GM23338 (cell line): ENCODE results near the gene CARMIL1. TPM values are rescaled to one million over a fixed set of nuclear protein-coding genes. Genes with fewer than 3 reads are reported as not detected.

Experiments used
- ATAC-seq: fragments of 200-7000 bp; cut with Tn5 transposase; 3 replicates; pipeline ENCODE4 v1.9.1; 2020
- DNase-seq: peaks from one replicate; pipeline ENCODE4 v3.0.0-alpha.2; 2015; ENCODE audit warnings: low spot score
- H2AFZ ChIP-seq: fragments of 200-600 bp; sonication (generic); 2 replicates; pipeline ENCODE4 v1.8.0; 2016; ENCODE audit warnings: antibody characterized with exemption, mild to moderate bottlenecking, moderate library complexity
- H3F3A ChIP-seq: fragments of 200-600 bp; sonication (generic); replicated peaks from 2 replicates; pipeline ENCODE4 v1.8.0; 2017; ENCODE audit warnings: antibody characterized with exemption, mixed run types, low read depth
- H3K27ac ChIP-seq: fragments of 200-600 bp; sonication (generic); 2 replicates; pipeline ENCODE4 v1.6.1; 2016; ENCODE audit warnings: low read depth
- H3K27me3 ChIP-seq: fragments of 200-600 bp; sonication (generic); 2 replicates; pipeline ENCODE4 v1.8.0; 2016; ENCODE audit warnings: mild to moderate bottlenecking, mixed run types, moderate library complexity; ENCODE audit not compliant: insufficient read depth
- H3K36me3 ChIP-seq: fragments of 200-600 bp; sonication (generic); 2 replicates; pipeline ENCODE4 v1.8.0; 2016; ENCODE audit warnings: mild to moderate bottlenecking; ENCODE audit not compliant: insufficient read depth
- H3K4me1 ChIP-seq: fragments of 200-600 bp; sonication (generic); 2 replicates; pipeline ENCODE4 v1.8.0; 2016; ENCODE audit warnings: mild to moderate bottlenecking, moderate library complexity; ENCODE audit not compliant: insufficient read depth
- H3K4me2 ChIP-seq: fragments of 200-600 bp; sonication (generic); 2 replicates; pipeline ENCODE4 v1.7.1; 2017; ENCODE audit warnings: mixed run types
- H3K4me3 ChIP-seq: fragments of 200-600 bp; sonication (generic); 2 replicates; pipeline ENCODE4 v1.6.1; 2016; ENCODE audit warnings: mixed run types
- H3K79me2 ChIP-seq: fragments of 200-600 bp; sonication (generic); replicated peaks from 2 replicates; pipeline ENCODE4 v1.8.0; 2017; ENCODE audit warnings: mild to moderate bottlenecking; ENCODE audit not compliant: insufficient read depth
- H3K9me2 ChIP-seq: fragments of 200-600 bp; sonication (generic); 2 replicates; pipeline ENCODE4 v1.8.0; 2017; ENCODE audit not compliant: insufficient read depth
- H4K20me1 ChIP-seq: fragments of 200-600 bp; sonication (generic); replicated peaks from 2 replicates; pipeline ENCODE4 v1.8.0; 2017; ENCODE audit warnings: mild to moderate bottlenecking; ENCODE audit not compliant: insufficient read depth
- H3K27ac Mint-ChIP-seq: 2 replicates; pipeline ENCODE4 v1.8.0; 2020; ENCODE audit warnings: inconsistent platforms, mild to moderate bottlenecking, moderate library complexity, mixed read lengths
- H3K27me3 Mint-ChIP-seq: 3 replicates; pipeline ENCODE4 v1.8.0; 2022; ENCODE audit warnings: low read depth, mild to moderate bottlenecking, moderate library complexity, mixed read lengths, inconsistent platforms; ENCODE audit not compliant: insufficient read depth, poor library complexity
- H3K36me3 Mint-ChIP-seq: 3 replicates; pipeline ENCODE4 v1.8.0; 2021; ENCODE audit warnings: low read depth, mild to moderate bottlenecking, inconsistent platforms, moderate library complexity, mixed read lengths
- H3K4me1 Mint-ChIP-seq: 3 replicates; pipeline ENCODE4 v1.8.0; 2020; ENCODE audit warnings: mild to moderate bottlenecking, inconsistent platforms, mixed read lengths
- H3K4me3 Mint-ChIP-seq: 3 replicates; pipeline ENCODE4 v1.8.0; 2021; ENCODE audit warnings: moderate library complexity, mild to moderate bottlenecking, inconsistent platforms, mixed read lengths
- H3K9me3 Mint-ChIP-seq: 3 replicates; pipeline ENCODE4 v1.8.0; 2020; ENCODE audit warnings: moderate library complexity, mild to moderate bottlenecking, inconsistent platforms, mixed read lengths
- CREB1 ChIP-seq: fragments of 250-450 bp; sonication (Bioruptor Pico); IDR thresholded peaks from 2 replicates; pipeline ENCODE4 v1.5.0; 2020; ENCODE audit warnings: low read depth, mild to moderate bottlenecking, moderate library complexity
- STAT1 ChIP-seq: IDR thresholded peaks from one replicate; pipeline ENCODE4 v1.6.1; 2016; ENCODE audit warnings: antibody characterized with exemption; ENCODE audit not compliant: unreplicated experiment
- polyA plus RNA-seq: library from polyadenylated mRNA; unstranded; fragments of >200 nt; fragmentation: Nextera tagmentation; extraction: Ambion mirVana; gene quantifications from 2 replicates; pipeline ENCODE4 v1.2.1, GENCODE V29; 2016
- total RNA-seq: library from RNA; depleted of rRNA; stranded (reverse); fragments of >200 nt; shearing (Covaris generic); gene quantifications from 2 replicates; pipeline ENCODE4 v1.2.3, GENCODE V29; 2014
- TF ChIP-seq, protein P1 (sequence below): fragments of 250-450 bp; sonication (Bioruptor Pico); IDR thresholded peaks from 2 replicates; pipeline ENCODE4 v1.5.0; 2020; ENCODE audit warnings: mild to moderate bottlenecking, moderate library complexity
- TF ChIP-seq, protein P2 (sequence below), 2 experiments: fragments of 200-600 bp in 1 of 2; sonication (generic) in 1 of 2; conservative IDR thresholded peaks; 2 replicates each; pipeline versions ENCODE4 v1.5.1 to v1.6.1; 2016 to 2017; ENCODE audit warnings: antibody characterized with exemption in 2 of 2, low read depth in 2 of 2, mild to moderate bottlenecking in 2 of 2, moderate library complexity in 1 of 2

CARMIL1 gene
- total and polyA plus RNA-seq, 2 experiments from 2014 or later: 43.2 to 66.9 TPM

DNA sequence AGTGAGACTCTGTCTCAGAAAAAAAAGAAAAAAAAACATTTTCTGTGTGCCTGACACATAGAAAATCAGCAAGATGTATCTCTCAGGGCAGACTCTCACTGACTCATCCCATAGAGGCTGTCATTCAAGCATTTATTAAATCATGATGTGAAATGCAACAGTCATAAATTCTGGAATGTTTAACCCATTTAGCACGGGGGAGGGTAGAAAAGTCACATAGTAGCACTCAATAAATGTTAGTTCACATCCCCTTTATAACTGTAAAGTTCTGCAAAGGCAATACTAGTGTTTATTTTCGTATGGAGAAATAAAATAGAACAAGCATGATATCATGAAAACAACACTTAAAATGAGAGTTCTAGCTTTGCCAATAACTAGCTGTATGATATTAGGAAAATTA, 15.5 kb upstream of the CARMIL1 start:
- no peak for DNase-seq
- Mint-ChIP-seq H3K27me3 (peaks cover 5% of the 10 kb centered on the region), H3K36me3 (no peaks in the 10 kb centered on the region), H3K4me1 (peaks cover 12% of the 10 kb centered on the region; the same call in 2 of the 3 replicates), H3K27ac (no peak overlapping the region), H3K9me3 (no peaks in the 10 kb centered on the region; the same call in 2 of the 3 replicates), H3K4me3 (no peak overlapping the region)
- no peaks in the 10 kb centered on the region for H3F3A ChIP-seq
- no peaks in the 10 kb centered on the region for H3K36me3 ChIP-seq
- no peaks in the 10 kb centered on the region for H4K20me1 ChIP-seq
- no peak overlapping the region for H3K27ac ChIP-seq
- no peak for TF ChIP-seq CREB1
- no peak for TF ChIP-seq STAT1
- TF ChIP-seq, protein P1, sequence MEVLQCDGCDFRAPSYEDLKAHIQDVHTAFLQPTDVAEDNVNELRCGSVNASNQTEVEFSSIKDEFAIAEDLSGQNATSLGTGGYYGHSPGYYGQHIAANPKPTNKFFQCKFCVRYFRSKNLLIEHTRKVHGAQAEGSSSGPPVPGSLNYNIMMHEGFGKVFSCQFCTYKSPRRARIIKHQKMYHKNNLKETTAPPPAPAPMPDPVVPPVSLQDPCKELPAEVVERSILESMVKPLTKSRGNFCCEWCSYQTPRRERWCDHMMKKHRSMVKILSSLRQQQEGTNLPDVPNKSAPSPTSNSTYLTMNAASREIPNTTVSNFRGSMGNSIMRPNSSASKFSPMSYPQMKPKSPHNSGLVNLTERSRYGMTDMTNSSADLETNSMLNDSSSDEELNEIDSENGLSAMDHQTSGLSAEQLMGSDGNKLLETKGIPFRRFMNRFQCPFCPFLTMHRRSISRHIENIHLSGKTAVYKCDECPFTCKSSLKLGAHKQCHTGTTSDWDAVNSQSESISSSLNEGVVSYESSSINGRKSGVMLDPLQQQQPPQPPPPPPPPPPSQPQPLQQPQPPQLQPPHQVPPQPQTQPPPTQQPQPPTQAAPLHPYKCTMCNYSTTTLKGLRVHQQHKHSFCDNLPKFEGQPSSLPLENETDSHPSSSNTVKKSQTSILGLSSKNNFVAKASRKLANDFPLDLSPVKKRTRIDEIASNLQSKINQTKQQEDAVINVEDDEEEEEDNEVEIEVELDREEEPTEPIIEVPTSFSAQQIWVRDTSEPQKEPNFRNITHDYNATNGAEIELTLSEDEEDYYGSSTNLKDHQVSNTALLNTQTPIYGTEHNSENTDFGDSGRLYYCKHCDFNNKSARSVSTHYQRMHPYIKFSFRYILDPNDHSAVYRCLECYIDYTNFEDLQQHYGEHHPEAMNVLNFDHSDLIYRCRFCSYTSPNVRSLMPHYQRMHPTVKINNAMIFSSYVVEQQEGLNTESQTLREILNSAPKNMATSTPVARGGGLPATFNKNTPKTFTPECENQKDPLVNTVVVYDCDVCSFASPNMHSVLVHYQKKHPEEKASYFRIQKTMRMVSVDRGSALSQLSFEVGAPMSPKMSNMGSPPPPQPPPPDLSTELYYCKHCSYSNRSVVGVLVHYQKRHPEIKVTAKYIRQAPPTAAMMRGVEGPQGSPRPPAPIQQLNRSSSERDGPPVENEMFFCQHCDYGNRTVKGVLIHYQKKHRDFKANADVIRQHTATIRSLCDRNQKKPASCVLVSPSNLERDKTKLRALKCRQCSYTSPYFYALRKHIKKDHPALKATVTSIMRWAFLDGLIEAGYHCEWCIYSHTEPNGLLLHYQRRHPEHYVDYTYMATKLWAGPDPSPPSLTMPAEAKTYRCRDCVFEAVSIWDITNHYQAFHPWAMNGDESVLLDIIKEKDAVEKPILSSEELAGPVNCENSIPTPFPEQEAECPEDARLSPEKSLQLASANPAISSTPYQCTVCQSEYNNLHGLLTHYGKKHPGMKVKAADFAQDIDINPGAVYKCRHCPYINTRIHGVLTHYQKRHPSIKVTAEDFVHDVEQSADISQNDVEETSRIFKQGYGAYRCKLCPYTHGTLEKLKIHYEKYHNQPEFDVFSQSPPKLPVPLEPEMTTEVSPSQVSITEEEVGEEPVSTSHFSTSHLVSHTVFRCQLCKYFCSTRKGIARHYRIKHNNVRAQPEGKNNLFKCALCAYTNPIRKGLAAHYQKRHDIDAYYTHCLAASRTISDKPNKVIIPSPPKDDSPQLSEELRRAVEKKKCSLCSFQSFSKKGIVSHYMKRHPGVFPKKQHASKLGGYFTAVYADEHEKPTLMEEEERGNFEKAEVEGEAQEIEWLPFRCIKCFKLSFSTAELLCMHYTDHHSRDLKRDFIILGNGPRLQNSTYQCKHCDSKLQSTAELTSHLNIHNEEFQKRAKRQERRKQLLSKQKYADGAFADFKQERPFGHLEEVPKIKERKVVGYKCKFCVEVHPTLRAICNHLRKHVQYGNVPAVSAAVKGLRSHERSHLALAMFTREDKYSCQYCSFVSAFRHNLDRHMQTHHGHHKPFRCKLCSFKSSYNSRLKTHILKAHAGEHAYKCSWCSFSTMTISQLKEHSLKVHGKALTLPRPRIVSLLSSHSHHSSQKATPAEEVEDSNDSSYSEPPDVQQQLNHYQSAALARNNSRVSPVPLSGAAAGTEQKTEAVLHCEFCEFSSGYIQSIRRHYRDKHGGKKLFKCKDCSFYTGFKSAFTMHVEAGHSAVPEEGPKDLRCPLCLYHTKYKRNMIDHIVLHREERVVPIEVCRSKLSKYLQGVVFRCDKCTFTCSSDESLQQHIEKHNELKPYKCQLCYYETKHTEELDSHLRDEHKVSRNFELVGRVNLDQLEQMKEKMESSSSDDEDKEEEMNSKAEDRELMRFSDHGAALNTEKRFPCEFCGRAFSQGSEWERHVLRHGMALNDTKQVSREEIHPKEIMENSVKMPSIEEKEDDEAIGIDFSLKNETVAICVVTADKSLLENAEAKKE: no peak
- TF ChIP-seq, protein P2, sequence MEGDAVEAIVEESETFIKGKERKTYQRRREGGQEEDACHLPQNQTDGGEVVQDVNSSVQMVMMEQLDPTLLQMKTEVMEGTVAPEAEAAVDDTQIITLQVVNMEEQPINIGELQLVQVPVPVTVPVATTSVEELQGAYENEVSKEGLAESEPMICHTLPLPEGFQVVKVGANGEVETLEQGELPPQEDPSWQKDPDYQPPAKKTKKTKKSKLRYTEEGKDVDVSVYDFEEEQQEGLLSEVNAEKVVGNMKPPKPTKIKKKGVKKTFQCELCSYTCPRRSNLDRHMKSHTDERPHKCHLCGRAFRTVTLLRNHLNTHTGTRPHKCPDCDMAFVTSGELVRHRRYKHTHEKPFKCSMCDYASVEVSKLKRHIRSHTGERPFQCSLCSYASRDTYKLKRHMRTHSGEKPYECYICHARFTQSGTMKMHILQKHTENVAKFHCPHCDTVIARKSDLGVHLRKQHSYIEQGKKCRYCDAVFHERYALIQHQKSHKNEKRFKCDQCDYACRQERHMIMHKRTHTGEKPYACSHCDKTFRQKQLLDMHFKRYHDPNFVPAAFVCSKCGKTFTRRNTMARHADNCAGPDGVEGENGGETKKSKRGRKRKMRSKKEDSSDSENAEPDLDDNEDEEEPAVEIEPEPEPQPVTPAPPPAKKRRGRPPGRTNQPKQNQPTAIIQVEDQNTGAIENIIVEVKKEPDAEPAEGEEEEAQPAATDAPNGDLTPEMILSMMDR (conservative IDR thresholded peaks at IDR 0.05; ENCODE audit: low read depth in 2 of 2): no peak
- H2AFZ ChIP-seq: no peak overlapping the region
- H3K4me2 ChIP-seq: no peak overlapping the region
- no peaks in the 10 kb centered on the region for H3K9me2 ChIP-seq
- no peaks in the 10 kb centered on the region for H3K4me1 ChIP-seq
- H3K27me3 ChIP-seq: no peaks in the 10 kb centered on the region
- no peak overlapping the region for H3K4me3 ChIP-seq
- no peak for ATAC-seq
- no peaks in the 10 kb centered on the region for H3K79me2 ChIP-seq
